Measurements from ENCODE around the gene FGD3.

DNA sequence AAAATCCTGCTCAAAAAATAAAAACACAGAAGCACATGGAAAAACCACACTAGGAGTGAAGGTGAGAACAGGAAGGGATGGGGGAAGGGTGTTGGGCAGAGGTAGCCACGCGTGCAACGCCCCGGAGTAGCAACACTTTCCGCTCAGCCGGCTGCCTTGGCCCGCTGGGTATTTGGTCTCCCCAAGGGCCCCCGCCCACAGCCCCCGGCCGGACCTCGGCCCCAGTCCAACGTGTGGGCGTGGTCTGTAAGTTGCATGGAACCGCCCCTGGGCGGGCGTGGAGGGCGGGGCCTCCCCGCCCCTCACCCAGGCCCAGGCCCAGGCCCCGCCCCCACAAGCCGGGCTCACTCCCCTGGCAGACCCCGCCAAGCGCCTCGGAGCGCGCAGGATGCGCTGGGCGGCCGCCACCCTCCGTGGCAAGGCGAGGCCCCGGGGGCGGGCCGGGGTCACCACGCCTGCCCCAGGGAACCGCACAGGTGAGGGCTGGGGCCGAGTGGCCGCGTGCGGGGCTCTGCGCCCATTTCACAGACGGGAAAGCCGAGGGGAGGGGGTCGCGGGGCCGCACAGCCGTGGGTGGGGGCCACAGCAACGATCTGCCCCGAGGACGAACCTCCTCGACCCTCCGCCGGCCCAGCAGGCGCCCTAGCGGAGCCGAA, 111.2 kb downstream of the FGD3 start, which contains the start of gene SUSD3:
- TF ChIP-seq, protein P1, sequence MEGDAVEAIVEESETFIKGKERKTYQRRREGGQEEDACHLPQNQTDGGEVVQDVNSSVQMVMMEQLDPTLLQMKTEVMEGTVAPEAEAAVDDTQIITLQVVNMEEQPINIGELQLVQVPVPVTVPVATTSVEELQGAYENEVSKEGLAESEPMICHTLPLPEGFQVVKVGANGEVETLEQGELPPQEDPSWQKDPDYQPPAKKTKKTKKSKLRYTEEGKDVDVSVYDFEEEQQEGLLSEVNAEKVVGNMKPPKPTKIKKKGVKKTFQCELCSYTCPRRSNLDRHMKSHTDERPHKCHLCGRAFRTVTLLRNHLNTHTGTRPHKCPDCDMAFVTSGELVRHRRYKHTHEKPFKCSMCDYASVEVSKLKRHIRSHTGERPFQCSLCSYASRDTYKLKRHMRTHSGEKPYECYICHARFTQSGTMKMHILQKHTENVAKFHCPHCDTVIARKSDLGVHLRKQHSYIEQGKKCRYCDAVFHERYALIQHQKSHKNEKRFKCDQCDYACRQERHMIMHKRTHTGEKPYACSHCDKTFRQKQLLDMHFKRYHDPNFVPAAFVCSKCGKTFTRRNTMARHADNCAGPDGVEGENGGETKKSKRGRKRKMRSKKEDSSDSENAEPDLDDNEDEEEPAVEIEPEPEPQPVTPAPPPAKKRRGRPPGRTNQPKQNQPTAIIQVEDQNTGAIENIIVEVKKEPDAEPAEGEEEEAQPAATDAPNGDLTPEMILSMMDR (IDR thresholded peaks at IDR 0.05): no peak
- TF ChIP-seq ZFX (IDR thresholded peaks at IDR 0.05; ENCODE audit: borderline replicate concordance): no peak
